Measurements from ENCODE around the gene EXOC7.

The EXOC7 gene

GRCh38 chr17:76081295-76082210, 22.0 kb downstream of the EXOC7 start:
- no peaks in the 10 kb centered on the region for H3K79me1 ChIP-seq (ENCODE audit: low read depth, low read length)
- H2BK12ac ChIP-seq (ENCODE audit: low read length), result no peak overlapping the region
- H2BK5ac ChIP-seq (ENCODE audit: low read length), result no peak overlapping the region
- H3K9ac ChIP-seq (ENCODE audit: low read depth, low read length, poor library complexity), result peak overlapping the region; percentile 50
- H3K4me2 ChIP-seq (ENCODE audit: insufficient read depth, low read length, poor library complexity, severe bottlenecking), result no peak overlapping the region
- no peak overlapping the region for H3K4ac ChIP-seq (ENCODE audit: low read length)
- H3K18ac ChIP-seq (ENCODE audit: low read length), result no peak overlapping the region
- no peak overlapping the region for H2BK15ac ChIP-seq (ENCODE audit: low read length)
- no peak overlapping the region for H3K14ac ChIP-seq (ENCODE audit: low read length)
- H3K23ac ChIP-seq (ENCODE audit: low read depth, low read length, poor library complexity), result peak overlapping the region; percentile 35
- no CpG with 5 or more reads among the region's 27 CpGs for WGBS, 2 donors (ENCODE audit: extremely low coverage in 2 of 2, insufficient read length in 2 of 2, insufficient replicate concordance in 1 of 2)
- DNase-seq (ENCODE audit: low spot score), result no peak
- no peak overlapping the region for H3K27ac ChIP-seq (replicated peaks; ENCODE audit: low read length)
- no peak overlapping the region for H2BK120ac ChIP-seq (ENCODE audit: low read depth, low read length)
- peaks cover 24 to 46% of the 10 kb centered on the region in 2 donors for H3K36me3 ChIP-seq (replicated peaks in 1 of 2; ENCODE audit: control insufficient read depth in 2 of 2, insufficient read depth in 2 of 2, low read length in 2 of 2)
- H3K4me1 ChIP-seq (ENCODE audit: control insufficient read depth in 2 of 2, insufficient read depth in 1 of 2, low read depth in 1 of 2, low read length in 2 of 2), result peaks cover 17 to 19% of the 10 kb centered on the region in 2 donors
- H3K4me3 ChIP-seq (ENCODE audit: low read length in 2 of 2), result no peak overlapping the region
- no peak overlapping the region for H4K8ac ChIP-seq (ENCODE audit: low read depth, low read length)
- no peak overlapping the region for H2AK5ac ChIP-seq (ENCODE audit: low read depth, low read length)
- peaks cover 0 to 2% of the 10 kb centered on the region in 2 donors for H3K9me3 ChIP-seq (replicated peaks in 1 of 2; ENCODE audit: control insufficient read depth in 2 of 2, insufficient read depth in 1 of 2, low read depth in 1 of 2, low read length in 2 of 2)
- no peak overlapping the region for H2AFZ ChIP-seq (ENCODE audit: low read length)
- no peak overlapping the region for H4K91ac ChIP-seq (ENCODE audit: low read depth, low read length, poor library complexity)
- H3K27me3 ChIP-seq (ENCODE audit: control insufficient read depth in 3 of 3, insufficient read depth in 3 of 3, low read depth in 1 of 3, low read length in 3 of 3), result peaks cover 6 to 35% (median 15%) of the 10 kb centered on the region in 3 experiments

- H3K14ac ChIP-seq (ENCODE audit: low read length), result no peak overlapping the region
- H3K9ac ChIP-seq (ENCODE audit: low read depth, low read length, poor library complexity), result no peak overlapping the region
- DNase-seq (ENCODE audit: low spot score), result no peak
- peak overlapping the region; percentile 86 for H3K23ac ChIP-seq (ENCODE audit: low read depth, low read length, poor library complexity)
- peak overlapping the region; percentile 40 for H3K18ac ChIP-seq (ENCODE audit: low read length)
- no peak overlapping the region for H3K4me3 ChIP-seq (ENCODE audit: low read length in 2 of 2)
- H3K79me1 ChIP-seq (ENCODE audit: low read depth, low read length), result no peaks in the 10 kb centered on the region
- H2BK5ac ChIP-seq (ENCODE audit: low read length), result no peak overlapping the region
- H2BK120ac ChIP-seq (ENCODE audit: low read depth, low read length), result no peak overlapping the region
- H2AFZ ChIP-seq (ENCODE audit: low read length), result no peak overlapping the region
- no peak overlapping the region for H4K91ac ChIP-seq (ENCODE audit: low read depth, low read length, poor library complexity)
- no peak overlapping the region for H3K27ac ChIP-seq (replicated peaks; ENCODE audit: low read length)
- H3K9me3 ChIP-seq (replicated peaks in 1 of 2; ENCODE audit: control insufficient read depth in 2 of 2, insufficient read depth in 1 of 2, low read depth in 1 of 2, low read length in 2 of 2), result peaks cover 0 to 2% of the 10 kb centered on the region in 2 donors
- no peak overlapping the region for H4K8ac ChIP-seq (ENCODE audit: low read depth, low read length)
- H2BK15ac ChIP-seq (ENCODE audit: low read length), result no peak overlapping the region
- peaks cover 20 to 40% of the 10 kb centered on the region in 2 donors for H3K36me3 ChIP-seq (replicated peaks in 1 of 2; ENCODE audit: control insufficient read depth in 2 of 2, insufficient read depth in 2 of 2, low read length in 2 of 2)
- no peak overlapping the region for H3K4me2 ChIP-seq (ENCODE audit: insufficient read depth, low read length, poor library complexity, severe bottlenecking)
- no peak overlapping the region for H2AK5ac ChIP-seq (ENCODE audit: low read depth, low read length)
- peaks cover 17 to 19% of the 10 kb centered on the region in 2 donors for H3K4me1 ChIP-seq (ENCODE audit: control insufficient read depth in 2 of 2, insufficient read depth in 1 of 2, low read depth in 1 of 2, low read length in 2 of 2)
- no peak overlapping the region for H2BK12ac ChIP-seq (ENCODE audit: low read length)
- WGBS, 2 donors (ENCODE audit: extremely low coverage in 2 of 2, insufficient read length in 2 of 2, insufficient replicate concordance in 1 of 2), result no CpG with 5 or more reads among the region's 6 CpGs
- peaks cover 13 to 43% (median 22%) of the 10 kb centered on the region in 3 experiments for H3K27me3 ChIP-seq (ENCODE audit: control insufficient read depth in 3 of 3, insufficient read depth in 3 of 3, low read depth in 1 of 3, low read length in 3 of 3)
- no peak overlapping the region for H3K4ac ChIP-seq (ENCODE audit: low read length)
Observed at GRCh38 chr17:76080768-76081287, 22.8 kb downstream of the EXOC7 start.

- no peak overlapping the region for H2AFZ ChIP-seq (ENCODE audit: low read length)
- no CpG with 5 or more reads among the region's 23 CpGs for WGBS, 2 donors (ENCODE audit: extremely low coverage in 2 of 2, insufficient read length in 2 of 2, insufficient replicate concordance in 1 of 2)
- H4K91ac ChIP-seq (ENCODE audit: low read depth, low read length, poor library complexity), result no peak overlapping the region
- no peak overlapping the region for H2BK15ac ChIP-seq (ENCODE audit: low read length)
- peak overlapping the region; percentile 28 for H3K14ac ChIP-seq (ENCODE audit: low read length)
- H3K79me1 ChIP-seq (ENCODE audit: low read depth, low read length), result no peaks in the 10 kb centered on the region
- H3K9ac ChIP-seq (ENCODE audit: low read depth, low read length, poor library complexity), result peak overlapping the region; percentile 50
- H3K23ac ChIP-seq (ENCODE audit: low read depth, low read length, poor library complexity), result peak overlapping the region; percentile 86
- H3K4ac ChIP-seq (ENCODE audit: low read length), result no peak overlapping the region
- H3K27ac ChIP-seq (replicated peaks; ENCODE audit: low read length), result no peak overlapping the region
- no peak overlapping the region for H2AK5ac ChIP-seq (ENCODE audit: low read depth, low read length)
- H3K36me3 ChIP-seq (replicated peaks in 1 of 2; ENCODE audit: control insufficient read depth in 2 of 2, insufficient read depth in 2 of 2, low read length in 2 of 2), result peaks cover 17 to 33% of the 10 kb centered on the region in 2 donors
- H3K4me2 ChIP-seq (ENCODE audit: insufficient read depth, low read length, poor library complexity, severe bottlenecking), result peak overlapping the region; percentile 38
- peaks cover 20 to 49% (median 25%) of the 10 kb centered on the region in 3 experiments for H3K27me3 ChIP-seq (ENCODE audit: control insufficient read depth in 3 of 3, insufficient read depth in 3 of 3, low read depth in 1 of 3, low read length in 3 of 3)
- peak overlapping the region; percentile 40 for H3K18ac ChIP-seq (ENCODE audit: low read length)
- no peak overlapping the region for H2BK5ac ChIP-seq (ENCODE audit: low read length)
- no peak overlapping the region for H2BK12ac ChIP-seq (ENCODE audit: low read length)
- H3K9me3 ChIP-seq (replicated peaks in 1 of 2; ENCODE audit: control insufficient read depth in 2 of 2, insufficient read depth in 1 of 2, low read depth in 1 of 2, low read length in 2 of 2), result peaks cover 0 to 2% of the 10 kb centered on the region in 2 donors
- no peak for DNase-seq (ENCODE audit: low spot score)
- H3K4me1 ChIP-seq (ENCODE audit: control insufficient read depth in 2 of 2, insufficient read depth in 1 of 2, low read depth in 1 of 2, low read length in 2 of 2), result peaks cover 17 to 19% of the 10 kb centered on the region in 2 donors
- no peak overlapping the region for H2BK120ac ChIP-seq (ENCODE audit: low read depth, low read length)
- no peak overlapping the region for H3K4me3 ChIP-seq (ENCODE audit: low read length in 2 of 2)
- no peak overlapping the region for H4K8ac ChIP-seq (ENCODE audit: low read depth, low read length)
Observed at GRCh38 chr17:76079956-76080767, 23.4 kb downstream of the EXOC7 start.

All from neuronal stem cell (in vitro differentiated cells).